ENCODE data around the gene ATG5. TPM values are rescaled to one million over a fixed set of nuclear protein-coding genes. Genes with fewer than 3 reads are reported as not detected.

ATG5 gene
- total RNA-seq, 1 donor from 2014 or later = 39.3 TPM

DNA sequence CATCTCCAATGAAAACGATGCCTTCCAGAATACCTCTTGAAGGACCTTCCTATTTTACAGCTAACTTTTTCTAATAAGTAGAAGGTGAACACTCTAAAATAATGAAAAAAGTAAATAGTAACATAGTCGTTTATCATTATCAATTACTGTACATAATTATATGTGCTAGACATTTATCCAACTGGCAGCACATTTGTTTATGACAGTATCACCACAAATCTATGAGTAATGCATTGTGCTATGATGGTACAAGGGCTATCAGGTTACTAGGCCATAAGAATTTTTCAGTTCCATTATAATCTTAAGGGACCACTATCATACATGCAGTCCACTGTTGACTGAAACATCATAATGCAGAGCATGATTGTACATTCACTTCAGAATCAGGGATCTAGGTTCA, 68.4 kb downstream of the ATG5 start:
- no peak overlapping the region for H3K27ac Mint-ChIP-seq (ENCODE audit: unreplicated experiment)
- no peak overlapping the region for H3K4me3 Mint-ChIP-seq (ENCODE audit: unreplicated experiment)
- peaks cover 5% of the 10 kb centered on the region for H4K20me1 ChIP-seq (ENCODE audit: insufficient read depth, low read length)

GRCh38 chr6:106256201-106256968, 69.2 kb downstream of the ATG5 start:
- Mint-ChIP-seq H3K36me3 (ENCODE audit: low read depth, unreplicated experiment) (peaks cover 3% of the 10 kb centered on the region), H3K27me3 (ENCODE audit: low read depth, unreplicated experiment) (no peaks in the 10 kb centered on the region), H3K27ac (ENCODE audit: unreplicated experiment) (no peak overlapping the region), H3K9me3 (ENCODE audit: unreplicated experiment) (peaks cover 1% of the 10 kb centered on the region), H3K4me3 (ENCODE audit: unreplicated experiment) (no peak overlapping the region), H3K4me1 (ENCODE audit: low read depth, unreplicated experiment) (peaks cover 43% of the 10 kb centered on the region)
- Histone ChIP-seq H3K36me3 (ENCODE audit: insufficient read depth, low read length) (no peaks in the 10 kb centered on the region), H3K4me1 (ENCODE audit: insufficient read depth, low read length) (peaks cover 44% of the 10 kb centered on the region), H2AFZ (ENCODE audit: low read depth, low read length) (no peak overlapping the region), H3K27me3 (ENCODE audit: insufficient read depth, low read length) (no peaks in the 10 kb centered on the region), H4K20me1 (ENCODE audit: insufficient read depth, low read length) (peaks cover 2% of the 10 kb centered on the region), H3K4me2 (ENCODE audit: low read length) (no peak overlapping the region), H3K9me3 (ENCODE audit: insufficient read depth, low read depth, low read length) (no peaks in the 10 kb centered on the region), H3K79me2 (ENCODE audit: insufficient read depth, low read length) (peaks cover 18% of the 10 kb centered on the region), H3K9ac (ENCODE audit: low read length) (no peak overlapping the region), H3K4me3 (ENCODE audit: insufficient read depth, low read depth, low read length) (no peak overlapping the region), H3K27ac (ENCODE audit: low read depth, low read length) (no peak overlapping the region)
- DNase-seq (ENCODE audit: low read depth) (no peak), FAIRE-seq (no peak)
- TF ChIP-seq, protein P1, sequence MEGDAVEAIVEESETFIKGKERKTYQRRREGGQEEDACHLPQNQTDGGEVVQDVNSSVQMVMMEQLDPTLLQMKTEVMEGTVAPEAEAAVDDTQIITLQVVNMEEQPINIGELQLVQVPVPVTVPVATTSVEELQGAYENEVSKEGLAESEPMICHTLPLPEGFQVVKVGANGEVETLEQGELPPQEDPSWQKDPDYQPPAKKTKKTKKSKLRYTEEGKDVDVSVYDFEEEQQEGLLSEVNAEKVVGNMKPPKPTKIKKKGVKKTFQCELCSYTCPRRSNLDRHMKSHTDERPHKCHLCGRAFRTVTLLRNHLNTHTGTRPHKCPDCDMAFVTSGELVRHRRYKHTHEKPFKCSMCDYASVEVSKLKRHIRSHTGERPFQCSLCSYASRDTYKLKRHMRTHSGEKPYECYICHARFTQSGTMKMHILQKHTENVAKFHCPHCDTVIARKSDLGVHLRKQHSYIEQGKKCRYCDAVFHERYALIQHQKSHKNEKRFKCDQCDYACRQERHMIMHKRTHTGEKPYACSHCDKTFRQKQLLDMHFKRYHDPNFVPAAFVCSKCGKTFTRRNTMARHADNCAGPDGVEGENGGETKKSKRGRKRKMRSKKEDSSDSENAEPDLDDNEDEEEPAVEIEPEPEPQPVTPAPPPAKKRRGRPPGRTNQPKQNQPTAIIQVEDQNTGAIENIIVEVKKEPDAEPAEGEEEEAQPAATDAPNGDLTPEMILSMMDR (IDR thresholded peaks at IDR 0.05; ENCODE audit: insufficient read depth, low read depth, low read length) = no peak
- no peak for TF ChIP-seq EZH2 (IDR thresholded peaks at IDR 0.05; ENCODE audit: insufficient read depth, low read length)

More for the DNA sequence above, 68.4 kb downstream of the ATG5 start:
- TF ChIP-seq EZH2 (IDR thresholded peaks at IDR 0.05; ENCODE audit: insufficient read depth, low read length) = no peak
- TF ChIP-seq, protein P1 (IDR thresholded peaks at IDR 0.05; ENCODE audit: insufficient read depth, low read depth, low read length) = no peak
- Histone ChIP-seq H3K9ac (ENCODE audit: low read length) (no peak overlapping the region), H3K36me3 (ENCODE audit: insufficient read depth, low read length) (no peaks in the 10 kb centered on the region), H3K4me2 (ENCODE audit: low read length) (peak overlapping the region; percentile 34), H3K4me3 (ENCODE audit: insufficient read depth, low read depth, low read length) (no peak overlapping the region), H3K9me3 (ENCODE audit: insufficient read depth, low read depth, low read length) (no peaks in the 10 kb centered on the region), H3K27ac (ENCODE audit: low read depth, low read length) (peak overlapping the region; percentile 52), H3K4me1 (ENCODE audit: insufficient read depth, low read length) (peaks cover 40% of the 10 kb centered on the region), H3K27me3 (ENCODE audit: insufficient read depth, low read length) (no peaks in the 10 kb centered on the region), H2AFZ (ENCODE audit: low read depth, low read length) (no peak overlapping the region), H3K79me2 (ENCODE audit: insufficient read depth, low read length) (peaks cover 18% of the 10 kb centered on the region)
- peaks cover 1% of the 10 kb centered on the region for H3K9me3 Mint-ChIP-seq (ENCODE audit: unreplicated experiment)
- DNase-seq (ENCODE audit: low read depth) = peak; percentile 63
- peaks cover 7% of the 10 kb centered on the region for H3K36me3 Mint-ChIP-seq (ENCODE audit: low read depth, unreplicated experiment)
- no peaks in the 10 kb centered on the region for H3K27me3 Mint-ChIP-seq (ENCODE audit: low read depth, unreplicated experiment)
- H3K4me1 Mint-ChIP-seq (ENCODE audit: low read depth, unreplicated experiment) = peaks cover 44% of the 10 kb centered on the region
- no peak for FAIRE-seq

DNA sequence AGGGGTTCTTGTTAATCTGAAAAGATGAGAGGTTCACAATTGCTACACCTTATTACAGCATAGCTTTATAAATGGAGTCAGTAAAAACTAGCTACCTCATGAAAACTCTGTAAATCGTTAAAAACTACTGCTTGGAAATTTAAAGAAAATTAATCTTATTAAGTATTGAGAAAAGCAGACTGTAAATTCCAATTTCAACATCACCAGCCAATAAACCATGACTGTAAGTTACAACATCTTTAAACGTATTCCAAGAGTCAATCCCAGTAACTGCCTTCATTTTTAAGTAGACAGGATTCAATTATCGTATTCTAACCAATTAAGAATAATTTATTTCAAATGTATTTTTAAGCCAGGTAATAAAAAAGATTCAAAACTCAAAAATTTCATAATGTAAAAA, 70.3 kb downstream of the ATG5 start:
- Histone ChIP-seq H3K4me2 (ENCODE audit: low read length) (no peak overlapping the region), H3K79me2 (ENCODE audit: insufficient read depth, low read length) (peaks cover 25% of the 10 kb centered on the region), H3K36me3 (ENCODE audit: insufficient read depth, low read length) (no peaks in the 10 kb centered on the region), H3K4me1 (ENCODE audit: insufficient read depth, low read length) (peaks cover 44% of the 10 kb centered on the region), H4K20me1 (ENCODE audit: insufficient read depth, low read length) (no peaks in the 10 kb centered on the region), H3K27me3 (ENCODE audit: insufficient read depth, low read length) (no peaks in the 10 kb centered on the region), H3K9ac (ENCODE audit: low read length) (no peak overlapping the region), H3K27ac (ENCODE audit: low read depth, low read length) (no peak overlapping the region), H2AFZ (ENCODE audit: low read depth, low read length) (no peak overlapping the region), H3K9me3 (ENCODE audit: insufficient read depth, low read depth, low read length) (no peaks in the 10 kb centered on the region), H3K4me3 (ENCODE audit: insufficient read depth, low read depth, low read length) (no peak overlapping the region)
- Mint-ChIP-seq H3K27ac (ENCODE audit: unreplicated experiment) (no peak overlapping the region), H3K9me3 (ENCODE audit: unreplicated experiment) (no peaks in the 10 kb centered on the region), H3K36me3 (ENCODE audit: low read depth, unreplicated experiment) (no peaks in the 10 kb centered on the region), H3K4me3 (ENCODE audit: unreplicated experiment) (no peak overlapping the region), H3K4me1 (ENCODE audit: low read depth, unreplicated experiment) (peaks cover 35% of the 10 kb centered on the region), H3K27me3 (ENCODE audit: low read depth, unreplicated experiment) (no peaks in the 10 kb centered on the region)
- DNase-seq (ENCODE audit: low read depth) (no peak), FAIRE-seq (no peak)
- TF ChIP-seq, protein P1 (IDR thresholded peaks at IDR 0.05; ENCODE audit: insufficient read depth, low read depth, low read length) = no peak
- no peak for TF ChIP-seq EZH2 (IDR thresholded peaks at IDR 0.05; ENCODE audit: insufficient read depth, low read length)
